Measurements from ENCODE around the gene IGSF6.
"Not testable (repeated sequence)": the region's sequence is repeated elsewhere in the genome, so short reads cannot be mapped to it uniquely, and the experiment has no call there.

Gene IGSF6

GRCh38 chr16:21652453-21652852, at the start of gene IGSF6:
TSS of gene IGSF6 (minus strand) at chr16:21652608. CDS start at chr16:21652598, 10 bp downstream.
- DNase-seq (ENCODE audit: low read depth in 1 of 2, low spot score in 1 of 2) = no peak

- DNase-seq (ENCODE audit: low read depth in 1 of 2, low spot score in 1 of 2) = no peak
Measured at GRCh38 chr16:21701271-21701670, 48.9 kb upstream of the IGSF6 start.

GRCh38 chr16:21698169-21699032, 46.0 kb upstream of the IGSF6 start:
- no peak for DNase-seq (ENCODE audit: low read depth in 1 of 2, low spot score in 1 of 2)

- no peak for DNase-seq (ENCODE audit: low read depth in 1 of 2, low spot score in 1 of 2)
Measured at GRCh38 chr16:21697032-21697431, 44.6 kb upstream of the IGSF6 start.

GRCh38 chr16:21694609-21695008, 42.2 kb upstream of the IGSF6 start:
- DNase-seq (ENCODE audit: low read depth in 1 of 2, low spot score in 1 of 2) = no peak

- DNase-seq (ENCODE audit: low read depth in 1 of 2, low spot score in 1 of 2) = not testable (repeated sequence)
Measured at GRCh38 chr16:21690967-21691366, 38.6 kb upstream of the IGSF6 start.

- no peak for DNase-seq (ENCODE audit: low read depth in 1 of 2, low spot score in 1 of 2)
Measured at GRCh38 chr16:21689107-21689506, 36.7 kb upstream of the IGSF6 start.

- no peak for DNase-seq (ENCODE audit: low read depth in 1 of 2, low spot score in 1 of 2)
Measured at GRCh38 chr16:21685034-21685455, 32.6 kb upstream of the IGSF6 start.

GRCh38 chr16:21684199-21684598, 31.8 kb upstream of the IGSF6 start:
- peak in 1 of 2 donors; percentile 9 for DNase-seq (ENCODE audit: low read depth in 1 of 2, low spot score in 1 of 2)

- DNase-seq (ENCODE audit: low read depth in 1 of 2, low spot score in 1 of 2) = no peak
Measured at GRCh38 chr16:21683184-21683583, 30.8 kb upstream of the IGSF6 start.

GRCh38 chr16:21680714-21681113, 28.3 kb upstream of the IGSF6 start:
- DNase-seq (ENCODE audit: low read depth in 1 of 2, low spot score in 1 of 2) = not testable (repeated sequence)

- not testable (repeated sequence) for DNase-seq (ENCODE audit: low read depth in 1 of 2, low spot score in 1 of 2)
Measured at GRCh38 chr16:21674456-21674855, 22.0 kb upstream of the IGSF6 start.

- DNase-seq (ENCODE audit: low read depth in 1 of 2, low spot score in 1 of 2) = no peak
Measured at GRCh38 chr16:21673469-21673868, 21.1 kb upstream of the IGSF6 start.

- DNase-seq (ENCODE audit: low read depth in 1 of 2, low spot score in 1 of 2) = no peak
Measured at GRCh38 chr16:21667575-21667974, 15.2 kb upstream of the IGSF6 start.

GRCh38 chr16:21666772-21667171, 14.4 kb upstream of the IGSF6 start:
- DNase-seq (ENCODE audit: low read depth in 1 of 2, low spot score in 1 of 2) = no peak

- DNase-seq (ENCODE audit: low read depth in 1 of 2, low spot score in 1 of 2) = no peak
Measured at GRCh38 chr16:21664801-21665492, 12.5 kb upstream of the IGSF6 start.

GRCh38 chr16:21663889-21664647, 11.7 kb upstream of the IGSF6 start, which contains the start of gene OTOA:
TSS of gene OTOA (plus strand) at chr16:21663968. CDS start at chr16:21678515, 14,547 bp downstream.
- peak in 1 of 2 donors; percentile 16 for DNase-seq (ENCODE audit: low read depth in 1 of 2, low spot score in 1 of 2)

- no peak for DNase-seq (ENCODE audit: low read depth in 1 of 2, low spot score in 1 of 2)
Measured at GRCh38 chr16:21659124-21659523, 6.7 kb upstream of the IGSF6 start.

GRCh38 chr16:21656795-21657768, 4.7 kb upstream of the IGSF6 start:
- DNase-seq (ENCODE audit: low read depth in 1 of 2, low spot score in 1 of 2) = no peak

GRCh38 chr16:21654881-21655280, 2.5 kb upstream of the IGSF6 start:
- no peak for DNase-seq (ENCODE audit: low read depth in 1 of 2, low spot score in 1 of 2)

Measured in stimulated activated CD4-positive, alpha-beta T cell treated with anti-CD3 and anti-CD28 coated beads, Interleukin-15, amount 100 ng/mL, for 1 hour (primary cell).